IMR-90 (cell line): ENCODE data around the gene BTBD9. TPM values are rescaled to one million over a fixed set of nuclear protein-coding genes. Genes with fewer than 3 reads are reported as not detected.
A peak's percentile ranks its signal among the peaks of the same experiment; 100 is the strongest.

Experiments used
- ATAC-seq: fragments of 200-7000 bp; cut with Tn5 transposase; 2 replicates; pipeline ENCODE4 v1.9.1; 2020; ENCODE audit warnings: low read depth, mild to moderate bottlenecking, moderate library complexity
- BruUV-seq: library from RNA; stranded (reverse); fragments of 400-500 nt; replicated peaks from 2 replicates; lab custom pipeline; 2021; lab: Mats Ljungman, UMichigan
- CTCF ChIA-PET: fragments of 300-600 bp; formaldehyde crosslinking; extraction: SDS; loops from one replicate; lab custom pipeline; 2021; ENCODE audit warnings: antibody characterized with exemption; lab: Yijun Ruan, JAX
- POLR2A ChIA-PET: fragments of 300-600 bp; sonication (Branson Sonifier 250); formaldehyde crosslinking; loops from one replicate; lab custom pipeline; 2022; ENCODE audit warnings: antibody characterized with exemption; ENCODE audit not compliant: unreplicated experiment; lab: Charles Lee
- DNase-seq: peaks from one replicate; pipeline ENCODE4 v3.0.0; 2013
- H2AFZ ChIP-seq: replicated peaks from 2 replicates; pipeline ENCODE3; 2013; ENCODE audit warnings: low read length, mild to moderate bottlenecking; ENCODE audit not compliant: poor library complexity
- H2AK5ac ChIP-seq: 2 replicates; pipeline ENCODE4 v1.6.1; 2013; ENCODE audit warnings: low read depth, low read length, inconsistent platforms
- H2AK9ac ChIP-seq: replicated peaks from 2 replicates; pipeline ENCODE3; 2013; ENCODE audit warnings: mild to moderate bottlenecking, low read depth, low read length, moderate library complexity; ENCODE audit not compliant: poor library complexity
- H2BK120ac ChIP-seq: 2 replicates; pipeline ENCODE4 v1.6.1; 2013; ENCODE audit warnings: low read depth, low read length, inconsistent platforms
- H2BK15ac ChIP-seq: 3 replicates; pipeline ENCODE4 v1.6.1; 2013; ENCODE audit warnings: low read depth, low read length, inconsistent platforms
- H2BK20ac ChIP-seq: 2 replicates; pipeline ENCODE4 v1.6.1; 2013; ENCODE audit warnings: low read depth, mild to moderate bottlenecking, inconsistent platforms, low read length, moderate library complexity
- H2BK5ac ChIP-seq: 2 replicates; pipeline ENCODE4 v1.6.1; 2013; ENCODE audit warnings: mild to moderate bottlenecking, low read depth, low read length, inconsistent platforms; ENCODE audit not compliant: poor library complexity, severe bottlenecking
- H3K14ac ChIP-seq: replicated peaks from 2 replicates; pipeline ENCODE4 v1.6.1; 2013; ENCODE audit warnings: low read depth, low read length, inconsistent platforms
- H3K18ac ChIP-seq: 2 replicates; pipeline ENCODE4 v1.6.1; 2013; ENCODE audit warnings: low read depth, low read length, control low read depth
- H3K23ac ChIP-seq: 2 replicates; pipeline ENCODE4 v1.6.1; 2013; ENCODE audit warnings: low read depth, low read length, inconsistent platforms
- H3K27ac ChIP-seq: 2 replicates; pipeline ENCODE4 v1.5.1; 2013; ENCODE audit warnings: mild to moderate bottlenecking, control low read depth, low read length; ENCODE audit not compliant: insufficient read depth
- H3K27me3 ChIP-seq: 2 replicates; pipeline ENCODE4 v1.6.1; 2013; ENCODE audit warnings: low read length; ENCODE audit not compliant: control insufficient read depth, insufficient read depth
- H3K36me3 ChIP-seq: 2 replicates; pipeline ENCODE4 v1.6.1; 2013; ENCODE audit warnings: low read length, mixed read lengths; ENCODE audit not compliant: control insufficient read depth, insufficient read depth
- H3K4ac ChIP-seq: 2 replicates; pipeline ENCODE4 v1.6.1; 2013; ENCODE audit warnings: low read depth, low read length, inconsistent platforms
- H3K4me1 ChIP-seq: 2 replicates; pipeline ENCODE4 v1.6.1; 2013; ENCODE audit warnings: low read length, mixed read lengths; ENCODE audit not compliant: control insufficient read depth, insufficient read depth
- H3K4me2 ChIP-seq: 2 replicates; pipeline ENCODE4 v1.6.1; 2013; ENCODE audit warnings: low read depth, mild to moderate bottlenecking, control low read depth, low read length, moderate library complexity
- H3K4me3 ChIP-seq: 2 replicates; pipeline ENCODE4 v1.5.1; 2013; ENCODE audit warnings: low read depth, mild to moderate bottlenecking, control low read depth, low read length, moderate library complexity; ENCODE audit not compliant: insufficient read depth
- H3K56ac ChIP-seq: 2 replicates; pipeline ENCODE4 v1.6.1; 2013; ENCODE audit warnings: low read length, inconsistent platforms; ENCODE audit not compliant: insufficient read depth; ENCODE audit errors: extremely low read depth
- H3K79me1 ChIP-seq, 2 experiments: 2 replicates each; pipeline ENCODE4 v1.6.1; 2013; ENCODE audit warnings: low read length in 2 of 2, inconsistent platforms in 1 of 2, low read depth in 1 of 2
- H3K9ac ChIP-seq: 2 replicates; pipeline ENCODE4 v1.6.1; 2013; ENCODE audit warnings: low read depth, low read length, control low read depth
- H3K9me1 ChIP-seq: 2 replicates; pipeline ENCODE4 v1.6.1; 2013; ENCODE audit warnings: low read length, inconsistent platforms; ENCODE audit not compliant: insufficient read depth
- H3K9me3 ChIP-seq: 2 replicates; pipeline ENCODE4 v1.6.1; 2013; ENCODE audit warnings: low read length; ENCODE audit not compliant: control insufficient read depth, insufficient read depth
- H4K20me1 ChIP-seq: 2 replicates; pipeline ENCODE4 v1.6.1; 2013; ENCODE audit warnings: low read length, inconsistent platforms; ENCODE audit not compliant: insufficient read depth
- H4K5ac ChIP-seq: 2 replicates; pipeline ENCODE4 v1.6.1; 2013; ENCODE audit warnings: mild to moderate bottlenecking, low read depth, low read length, control low read depth
- H4K8ac ChIP-seq, 2 experiments: 2 replicates each; pipeline ENCODE4 v1.6.1; 2013; ENCODE audit warnings: low read depth in 2 of 2, low read length in 2 of 2, control low read depth in 1 of 2, inconsistent platforms in 1 of 2
- H4K91ac ChIP-seq: 2 replicates; pipeline ENCODE4 v1.6.1; 2013; ENCODE audit warnings: low read depth, low read length, inconsistent platforms; ENCODE audit not compliant: insufficient read depth
- MAZ ChIP-seq: IDR thresholded peaks from 2 replicates; pipeline ENCODE4 v1.6.1; 2012; ENCODE audit warnings: low read depth, mild to moderate bottlenecking, low read length, improper control_type of control experiment, moderate library complexity, borderline replicate concordance
- MXI1 ChIP-seq: IDR thresholded peaks from 2 replicates; pipeline ENCODE4 v1.6.1; 2012; ENCODE audit warnings: low read depth, mild to moderate bottlenecking, low read length, moderate library complexity, borderline replicate concordance
- POLR2A ChIP-seq: IDR thresholded peaks from 2 replicates; pipeline ENCODE4 v1.6.1; 2012; ENCODE audit warnings: mild to moderate bottlenecking, low read depth, low read length
- RFX5 ChIP-seq: IDR thresholded peaks from 2 replicates; pipeline ENCODE4 v1.8.0; 2012; ENCODE audit warnings: low read depth, mild to moderate bottlenecking, low read length, moderate library complexity
- SMC3 ChIP-seq: fragments of 150-350 bp; IDR thresholded peaks from 2 replicates; pipeline ENCODE4 v1.6.1; 2016; ENCODE audit warnings: low read depth, mild to moderate bottlenecking, antibody characterized with exemption, low read length, moderate library complexity
- dilution Hi-C: fragments of 300-500 bp; cut with HindIII; formaldehyde crosslinking; loops from one replicate; pipeline ENCODE4 v1.14.3; 2018; ENCODE audit warnings: low sequenced_read_pairs; ENCODE audit not compliant: unreplicated experiment
- in situ Hi-C: fragments of 300-500 bp; cut with MboI; formaldehyde crosslinking; loops from 3 replicates; pipeline ENCODE4 v1.14.3; 2019; ENCODE audit warnings: low sequenced_read_pairs, inconsistent platforms, mixed read lengths
- intact Hi-C: fragments of 100-400 bp; cut with micrococcal nuclease; formaldehyde crosslinking; loops from 2 replicates; pipeline ENCODE4 v1.10.0; 2022
- polyA plus RNA-seq, 3 experiments: library from polyadenylated mRNA; depleted of rRNA; stranded (reverse); fragments of >200 nt; gene quantifications; 2 replicates each; pipeline ENCODE4 v1.2.3, GENCODE V29; 2012; ENCODE audit warnings: low replicate concordance in 1 of 3
- total RNA-seq: library from RNA; depleted of rRNA; stranded (reverse); fragments of >200 nt; gene quantifications from 2 replicates; pipeline ENCODE4 v1.2.3, GENCODE V29; 2012
- TF ChIP-seq, protein P1 (sequence below): fragments of 150-350 bp; IDR thresholded peaks from 2 replicates; pipeline ENCODE4 v1.6.1; 2016; ENCODE audit warnings: low read depth, mild to moderate bottlenecking, low read length, moderate library complexity, borderline replicate concordance

Gene BTBD9
- total and polyA plus RNA-seq, 2 of the 4 experiments (the other 2 are of a cell fraction): 4.1 to 22.0 TPM

- POLR2A ChIA-PET: no interaction called here
- H3K9ac ChIP-seq: no peak overlapping the region
Measured at GRCh38 chr6:38271081-38271480, 368.6 kb downstream of the BTBD9 start.

More at GRCh38 chr6:38271081-38271480, 368.6 kb downstream of the BTBD9 start:
- no peak overlapping the region for H3K4me2 ChIP-seq
- H2AFZ ChIP-seq: no peak overlapping the region
- no peaks in the 10 kb centered on the region for H3K9me3 ChIP-seq
- intact Hi-C loops: loop anchor here (5.0 kb wide), 1 partner anchor 234 kb away; no protein-coding TSS in a partner anchor
- H3K9me1 ChIP-seq: peaks cover 16% of the 10 kb centered on the region
- no peak for TF ChIP-seq MXI1
- TF ChIP-seq, protein P1, sequence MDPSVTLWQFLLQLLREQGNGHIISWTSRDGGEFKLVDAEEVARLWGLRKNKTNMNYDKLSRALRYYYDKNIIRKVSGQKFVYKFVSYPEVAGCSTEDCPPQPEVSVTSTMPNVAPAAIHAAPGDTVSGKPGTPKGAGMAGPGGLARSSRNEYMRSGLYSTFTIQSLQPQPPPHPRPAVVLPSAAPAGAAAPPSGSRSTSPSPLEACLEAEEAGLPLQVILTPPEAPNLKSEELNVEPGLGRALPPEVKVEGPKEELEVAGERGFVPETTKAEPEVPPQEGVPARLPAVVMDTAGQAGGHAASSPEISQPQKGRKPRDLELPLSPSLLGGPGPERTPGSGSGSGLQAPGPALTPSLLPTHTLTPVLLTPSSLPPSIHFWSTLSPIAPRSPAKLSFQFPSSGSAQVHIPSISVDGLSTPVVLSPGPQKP: no peak
- TF ChIP-seq MAZ: no peak
- no peak for TF ChIP-seq RFX5
- no peak for TF ChIP-seq SMC3
- TF ChIP-seq POLR2A: no peak
- H4K20me1 ChIP-seq: no peaks in the 10 kb centered on the region
- BruUV-seq: no TSS peak
- H2BK5ac ChIP-seq: peak overlapping the region; percentile 15
- peak; percentile 57 for DNase-seq
- in situ Hi-C loops: no loop called here
- H3K27ac ChIP-seq: no peak overlapping the region
- peaks cover 24% of the 10 kb centered on the region for H3K4me1 ChIP-seq
- H3K23ac ChIP-seq: peak overlapping the region; percentile 1; the same call in 1 of the 2 replicates
- H4K8ac ChIP-seq: peak overlapping the region in 1 of 2 experiments; percentile 4; a peak in 1 of 4 replicates
- CTCF ChIA-PET: interaction anchor here (1.5 kb wide), 1 partner anchor 10 kb away, joined by 3 read pairs; no protein-coding TSS in a partner anchor
- H3K27me3 ChIP-seq: no peaks in the 10 kb centered on the region
- no peak overlapping the region for H2BK20ac ChIP-seq
- H3K4me3 ChIP-seq: no peak overlapping the region
- no peak overlapping the region; the same call in 1 of the 2 replicates for H3K56ac ChIP-seq
- H3K18ac ChIP-seq: peak overlapping the region; percentile 64; the same call in 1 of the 2 replicates
- H2BK15ac ChIP-seq: peak overlapping the region; percentile 12; the same call in 1 of the 3 replicates
- H4K5ac ChIP-seq: no peak overlapping the region
- no peak overlapping the region for H2AK9ac ChIP-seq
- peak overlapping the region; percentile 38; the same call in 1 of the 2 replicates for H4K91ac ChIP-seq
- H3K4ac ChIP-seq: peak overlapping the region; percentile 1; the same call in 1 of the 2 replicates
- H3K14ac ChIP-seq: 0 out of 2 replicates have a peak overlapping the region, but pooled peaks have one; percentile 10
- dilution Hi-C loops: no loop called here
- no peak overlapping the region for H2AK5ac ChIP-seq
- ATAC-seq: peak; percentile 65; the same call in 1 of the 2 replicates
- H3K36me3 ChIP-seq: no peaks in the 10 kb centered on the region
- H3K79me1 ChIP-seq: peaks cover 0 to 13% of the 10 kb centered on the region in 2 experiments; a peak in 2 of 4 replicates
- peak overlapping the region; percentile 31 for H2BK120ac ChIP-seq
